Loucy (cell line): Measurements from ENCODE around the gene TNFRSF19.

Source experiments
- CTCF ChIP-seq: fragments of 200-600 bp; sonication (generic); conservative IDR thresholded peaks from 2 replicates; pipeline ENCODE4 v1.5.1; 2014; ENCODE audit warnings: mild to moderate bottlenecking, antibody characterized with exemption, low read length
- EZH2phosphoT487 ChIP-seq: fragments of 200-600 bp; IDR thresholded peaks from 2 replicates; pipeline ENCODE4 v1.6.1; 2018; ENCODE audit warnings: antibody characterized with exemption, mild to moderate bottlenecking, moderate library complexity, borderline replicate concordance

GRCh38 chr13:23554000-23554399 lies 16.2 kb upstream of the TNFRSF19 start:
- TF ChIP-seq CTCF, result no peak
- TF ChIP-seq EZH2phosphoT487, result no peak
